PC-3 (cell line): ENCODE results near the gene IL31. TPM values are rescaled to one million over a fixed set of nuclear protein-coding genes. Genes with fewer than 3 reads are reported as not detected.

ENCODE experiments used
- ATAC-seq: fragments of 200-7000 bp; cut with Tn5 transposase; 2 replicates; pipeline ENCODE4 v1.9.1; 2020; ENCODE audit warnings: mild to moderate bottlenecking, moderate library complexity
- BruUV-seq: library from RNA; stranded (reverse); fragments of 400-500 nt; replicated peaks from 2 replicates; lab custom pipeline; 2021; lab: Mats Ljungman, UMichigan
- CTCF ChIA-PET: fragments of 300-600 bp; sonication (Branson Sonifier 250); formaldehyde crosslinking; loops from one replicate; lab custom pipeline; 2022; ENCODE audit warnings: antibody characterized with exemption; lab: Charles Lee
- POLR2A ChIA-PET: fragments of 300-600 bp; sonication (Branson Sonifier 250); formaldehyde crosslinking; loops from one replicate; lab custom pipeline; 2022; ENCODE audit warnings: antibody characterized with exemption; ENCODE audit not compliant: unreplicated experiment; lab: Charles Lee
- DNase-seq: peaks from one replicate; pipeline ENCODE4 v3.0.0-alpha.2; 2015
- H2AFZ ChIP-seq: fragments of 300-600 bp; sonication (generic); 2 replicates; pipeline ENCODE4 v1.6.0; 2016; ENCODE audit warnings: antibody characterized with exemption, low read length
- H3F3A ChIP-seq: fragments of 300-600 bp; sonication (generic); one replicate; pipeline ENCODE4 v1.6.0; 2017; ENCODE audit warnings: antibody characterized with exemption, low read length, control low read depth, mild to moderate bottlenecking; ENCODE audit not compliant: unreplicated experiment
- H3K27ac ChIP-seq: fragments of 300-600 bp; sonication (generic); 2 replicates; pipeline ENCODE4 v1.5.1; 2016; ENCODE audit warnings: mild to moderate bottlenecking, low read length
- H3K27me3 ChIP-seq: fragments of 300-600 bp; sonication (generic); 2 replicates; pipeline ENCODE4 v1.6.1; 2016; ENCODE audit warnings: low read length, mixed read lengths
- H3K36me3 ChIP-seq: fragments of 300-600 bp; sonication (generic); 2 replicates; pipeline ENCODE4 v1.6.1; 2016; ENCODE audit warnings: low read depth, mixed run types, low read length, mixed read lengths
- H3K4me1 ChIP-seq: fragments of 300-600 bp; sonication (generic); 2 replicates; pipeline ENCODE4 v1.5.1; 2016; ENCODE audit warnings: low read length; ENCODE audit not compliant: insufficient read depth
- H3K4me2 ChIP-seq: fragments of 300-600 bp; sonication (generic); 2 replicates; pipeline ENCODE4 v1.6.0; 2016; ENCODE audit warnings: low read length
- H3K4me3 ChIP-seq: fragments of 300-600 bp; sonication (generic); 2 replicates; pipeline ENCODE4 v1.5.1; 2016; ENCODE audit warnings: mild to moderate bottlenecking, low read length, mixed read lengths
- H3K79me2 ChIP-seq: fragments of 300-600 bp; sonication (generic); 2 replicates; pipeline ENCODE4 v1.6.1; 2017; ENCODE audit warnings: low read length, mixed read lengths
- H3K9ac ChIP-seq: fragments of 300-600 bp; sonication (generic); 2 replicates; pipeline ENCODE4 v1.6.0; 2016; ENCODE audit warnings: mild to moderate bottlenecking, low read length
- H3K9me2 ChIP-seq: fragments of 300-600 bp; sonication (generic); replicated peaks from 2 replicates; pipeline ENCODE4 v1.6.1; 2016; ENCODE audit warnings: mixed run types, low read length, mixed read lengths
- H3K9me3 ChIP-seq: fragments of 300-600 bp; sonication (generic); 2 replicates; pipeline ENCODE4 v1.6.1; 2016; ENCODE audit warnings: low read length, mixed read lengths
- H4K20me1 ChIP-seq: fragments of 300-600 bp; sonication (generic); 2 replicates; pipeline ENCODE4 v1.6.1; 2016; ENCODE audit warnings: low read length, mixed read lengths
- CTCF ChIP-seq: fragments of 300-600 bp; sonication (generic); conservative IDR thresholded peaks from 2 replicates; pipeline ENCODE4 v1.5.1; 2017; ENCODE audit warnings: antibody characterized with exemption, low read depth, mild to moderate bottlenecking, low read length
- EZH2 ChIP-seq: fragments of 300-600 bp; sonication (generic); IDR thresholded peaks from one replicate; pipeline ENCODE4 v1.6.1; 2017; ENCODE audit warnings: antibody characterized with exemption, mild to moderate bottlenecking, low read length; ENCODE audit not compliant: unreplicated experiment
- EZH2phosphoT487 ChIP-seq: fragments of 300-600 bp; sonication (generic); IDR thresholded peaks from 2 replicates; pipeline ENCODE4 v1.6.1; 2018; ENCODE audit warnings: mild to moderate bottlenecking, antibody characterized with exemption, low read length, borderline replicate concordance
- intact Hi-C: fragments of 100-400 bp; cut with micrococcal nuclease; formaldehyde crosslinking; loops from 2 replicates; pipeline ENCODE4 v1.9.0; 2023
- total RNA-seq: library from RNA; depleted of rRNA; stranded (reverse); fragments of >200 nt; gene quantifications from 2 replicates; pipeline ENCODE4 v1.2.3, GENCODE V29; 2014

Gene IL31
- total RNA-seq, 1 experiment from 2014 or later: not detected

DNA sequence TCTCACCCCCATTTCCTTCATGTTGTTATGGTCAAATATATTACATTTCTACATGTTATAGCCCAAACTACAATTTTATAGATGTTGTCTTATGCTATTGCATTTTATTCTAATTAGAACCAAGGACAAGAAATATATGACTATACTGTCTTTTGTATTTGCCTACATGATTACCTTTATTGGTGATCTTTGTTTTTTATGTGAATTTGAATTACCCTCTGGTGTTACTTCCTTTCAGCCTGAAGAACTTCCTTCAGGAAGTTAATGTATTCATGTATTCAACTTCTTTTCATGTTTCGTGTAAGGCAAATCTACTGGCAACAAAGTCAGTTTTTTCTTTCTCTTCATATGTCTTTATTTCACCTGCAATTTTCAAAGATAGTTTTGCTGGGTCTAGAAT is 20.8 kb upstream of the IL31 start:
- no peaks in the 10 kb centered on the region for H3K79me2 ChIP-seq
- no peak overlapping the region for H2AFZ ChIP-seq
- intact Hi-C loops: loop anchor here (5.0 kb wide), 1 partner anchor 43 kb away; no protein-coding TSS in a partner anchor
- TF ChIP-seq EZH2 (no peak), CTCF (no peak), EZH2phosphoT487 (no peak)
- no peaks in the 10 kb centered on the region for H3K9me3 ChIP-seq
- H4K20me1 ChIP-seq: no peaks in the 10 kb centered on the region
- no peaks in the 10 kb centered on the region for H3K36me3 ChIP-seq
- ATAC-seq (no peak), DNase-seq (no peak)
- no TSS peak for BruUV-seq
- no peak overlapping the region for H3K9ac ChIP-seq
- H3K4me2 ChIP-seq: no peak overlapping the region
- H3K27me3 ChIP-seq: no peaks in the 10 kb centered on the region
- POLR2A ChIA-PET: interaction anchor here (0.5 kb wide), 1 partner anchor 146 kb away, joined by 12 read pairs; no protein-coding TSS in a partner anchor
- no peak overlapping the region for H3K4me3 ChIP-seq
- peaks cover 6% of the 10 kb centered on the region; the same call in 1 of the 2 replicates for H3K4me1 ChIP-seq
- no peaks in the 10 kb centered on the region for H3K9me2 ChIP-seq
- CTCF ChIA-PET: no interaction called here
- no peak overlapping the region for H3K27ac ChIP-seq
- H3F3A ChIP-seq: no peaks in the 10 kb centered on the region

DNA sequence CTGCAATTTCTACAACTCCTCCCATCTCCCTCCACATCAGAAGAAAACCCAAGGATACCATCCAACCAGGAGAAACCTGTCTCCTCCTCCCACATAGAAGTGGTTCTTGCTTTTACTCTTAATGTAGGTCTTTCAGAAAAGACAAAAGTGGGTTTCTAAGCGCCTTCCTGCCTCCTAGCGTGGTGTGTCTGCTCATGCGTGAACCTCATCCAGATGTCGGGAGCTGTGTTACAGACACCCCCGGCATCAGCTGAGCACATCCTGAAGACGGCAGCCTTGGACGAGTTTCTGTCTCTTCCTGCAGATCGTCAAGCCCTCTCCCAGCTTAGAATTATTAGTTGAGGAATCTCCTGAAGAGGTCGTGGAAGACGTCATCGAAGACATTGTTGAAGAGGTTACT is 18.4 kb upstream of the IL31 start:
- intact Hi-C loops: loop anchor here (5.0 kb wide), 1 partner anchor 40 kb away; no protein-coding TSS in a partner anchor
- H3K27ac ChIP-seq: no peak overlapping the region
- DNase-seq (no peak), ATAC-seq (no peak)
- TF ChIP-seq EZH2phosphoT487: no peak
- TF ChIP-seq EZH2: no peak
- TF ChIP-seq CTCF: no peak
- CTCF ChIA-PET: no interaction called here
- no peaks in the 10 kb centered on the region for H3K27me3 ChIP-seq
- H4K20me1 ChIP-seq: no peaks in the 10 kb centered on the region
- no peaks in the 10 kb centered on the region for H3K9me3 ChIP-seq
- POLR2A ChIA-PET: no interaction called here
- H2AFZ ChIP-seq: no peak overlapping the region
- H3K4me1 ChIP-seq: no peaks in the 10 kb centered on the region
- no peak overlapping the region for H3K4me2 ChIP-seq
- H3K9me2 ChIP-seq: no peaks in the 10 kb centered on the region
- BruUV-seq: no TSS peak
- H3K79me2 ChIP-seq: no peaks in the 10 kb centered on the region
- H3K36me3 ChIP-seq: no peaks in the 10 kb centered on the region
- no peak overlapping the region for H3K9ac ChIP-seq
- H3K4me3 ChIP-seq: no peak overlapping the region
- no peaks in the 10 kb centered on the region for H3F3A ChIP-seq

DNA sequence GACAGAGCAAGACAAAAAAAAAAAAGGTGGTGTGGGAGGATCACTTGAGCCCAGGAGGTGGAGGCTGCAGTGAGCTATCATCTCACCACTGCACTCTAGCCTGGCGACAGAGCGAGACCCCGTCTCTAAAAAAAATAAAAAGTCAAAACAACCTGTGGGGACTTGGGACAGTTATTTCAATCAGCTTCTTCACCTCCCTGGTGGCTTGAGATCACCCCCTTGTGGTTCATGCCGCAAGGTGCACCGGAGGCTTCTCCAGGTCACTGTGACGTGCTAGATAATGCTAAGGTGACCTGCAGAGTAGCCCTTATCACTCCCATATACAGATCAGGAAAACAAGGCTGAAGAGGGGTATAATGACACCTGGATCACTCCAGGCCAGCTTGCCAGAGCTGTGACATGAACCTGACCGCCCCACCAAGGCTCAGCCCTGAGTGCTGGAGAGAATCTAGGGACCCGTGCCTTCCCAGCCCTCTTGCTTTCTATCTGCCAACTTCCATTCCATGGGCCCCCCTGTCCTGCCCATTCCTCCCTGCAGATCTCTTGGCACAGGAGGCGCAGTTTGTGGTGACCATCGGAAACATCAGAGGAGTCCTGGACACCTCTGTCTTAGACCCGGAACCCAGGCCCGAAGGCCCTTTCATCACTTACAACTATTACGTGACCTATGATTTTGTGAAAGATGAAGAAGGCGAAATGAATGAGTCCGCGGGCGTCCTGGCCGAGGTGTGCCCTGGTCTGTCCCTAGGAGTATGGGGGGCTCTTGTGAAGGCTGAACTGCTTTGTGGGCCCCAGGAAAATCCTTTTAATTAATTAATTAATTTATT is 17.0 kb upstream of the IL31 start:
- Histone ChIP-seq H3K79me2 (no peaks in the 10 kb centered on the region), H3F3A (no peaks in the 10 kb centered on the region), H3K27me3 (no peaks in the 10 kb centered on the region), H4K20me1 (no peaks in the 10 kb centered on the region), H3K4me2 (no peak overlapping the region), H3K4me1 (no peaks in the 10 kb centered on the region), H3K27ac (no peak overlapping the region), H3K4me3 (no peak overlapping the region), H3K9me3 (no peaks in the 10 kb centered on the region), H3K36me3 (no peaks in the 10 kb centered on the region), H2AFZ (no peak overlapping the region), H3K9ac (no peak overlapping the region), H3K9me2 (no peaks in the 10 kb centered on the region)
- TF ChIP-seq CTCF (peak; percentile 95), EZH2phosphoT487 (no peak)
- ChIA-PET CTCF (interaction anchor here (0.6 to 1.8 kb wide), 4 partner anchors 35 to 335 kb away, joined by 3 to 8 read pairs (median 3); no protein-coding TSS in a partner anchor), POLR2A (no interaction called here)
- ATAC-seq (peak; percentile 97), DNase-seq (peak; percentile 90)
- BruUV-seq: no TSS peak
- intact Hi-C loops: loop anchor here (1.0 to 5.0 kb wide), 3 partner anchors 39 to 137 kb away; no protein-coding TSS in a partner anchor
